PC-3 (cell line): ENCODE results near the gene KRT33B.

Experiments
- EZH2 ChIP-seq: fragments of 300-600 bp; sonication (generic); IDR thresholded peaks from one replicate; pipeline ENCODE4 v1.6.1; 2017; ENCODE audit warnings: antibody characterized with exemption, mild to moderate bottlenecking, low read length; ENCODE audit not compliant: unreplicated experiment
- EZH2phosphoT487 ChIP-seq: fragments of 300-600 bp; sonication (generic); IDR thresholded peaks from 2 replicates; pipeline ENCODE4 v1.6.1; 2018; ENCODE audit warnings: mild to moderate bottlenecking, antibody characterized with exemption, low read length, borderline replicate concordance
- TF ChIP-seq, protein P1 (sequence below): fragments of 300-600 bp; sonication (generic); conservative IDR thresholded peaks from 2 replicates; pipeline ENCODE4 v1.5.1; 2017; ENCODE audit warnings: antibody characterized with exemption, low read depth, mild to moderate bottlenecking, low read length

DNA sequence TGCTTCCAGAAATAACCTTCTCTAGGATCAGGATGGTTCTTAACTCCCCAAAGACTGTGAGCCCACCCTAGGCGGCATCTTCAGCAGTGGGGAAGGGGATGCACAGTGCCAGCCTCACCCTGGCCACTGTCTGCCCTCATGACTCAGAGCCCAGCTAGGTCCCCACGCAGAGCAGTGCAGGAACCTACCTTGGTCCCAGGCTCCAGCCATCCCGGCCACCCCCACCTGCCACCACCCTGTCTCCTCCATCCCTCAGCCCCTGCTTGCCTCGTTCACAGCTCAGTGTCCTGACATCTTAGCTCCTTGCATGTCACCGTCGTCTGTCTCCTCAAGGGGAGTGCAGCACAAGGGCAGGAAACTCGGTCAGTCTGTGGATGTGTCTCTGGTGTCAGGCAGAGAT, 38.0 kb downstream of the KRT33B start:
- no peak for TF ChIP-seq EZH2
- TF ChIP-seq, protein P1, sequence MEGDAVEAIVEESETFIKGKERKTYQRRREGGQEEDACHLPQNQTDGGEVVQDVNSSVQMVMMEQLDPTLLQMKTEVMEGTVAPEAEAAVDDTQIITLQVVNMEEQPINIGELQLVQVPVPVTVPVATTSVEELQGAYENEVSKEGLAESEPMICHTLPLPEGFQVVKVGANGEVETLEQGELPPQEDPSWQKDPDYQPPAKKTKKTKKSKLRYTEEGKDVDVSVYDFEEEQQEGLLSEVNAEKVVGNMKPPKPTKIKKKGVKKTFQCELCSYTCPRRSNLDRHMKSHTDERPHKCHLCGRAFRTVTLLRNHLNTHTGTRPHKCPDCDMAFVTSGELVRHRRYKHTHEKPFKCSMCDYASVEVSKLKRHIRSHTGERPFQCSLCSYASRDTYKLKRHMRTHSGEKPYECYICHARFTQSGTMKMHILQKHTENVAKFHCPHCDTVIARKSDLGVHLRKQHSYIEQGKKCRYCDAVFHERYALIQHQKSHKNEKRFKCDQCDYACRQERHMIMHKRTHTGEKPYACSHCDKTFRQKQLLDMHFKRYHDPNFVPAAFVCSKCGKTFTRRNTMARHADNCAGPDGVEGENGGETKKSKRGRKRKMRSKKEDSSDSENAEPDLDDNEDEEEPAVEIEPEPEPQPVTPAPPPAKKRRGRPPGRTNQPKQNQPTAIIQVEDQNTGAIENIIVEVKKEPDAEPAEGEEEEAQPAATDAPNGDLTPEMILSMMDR = no peak
- no peak for TF ChIP-seq EZH2phosphoT487
